ENCODE data around the gene SWAP70. TPM values are rescaled to one million over a fixed set of nuclear protein-coding genes. Genes with fewer than 3 reads are reported as not detected.
A peak's percentile ranks its signal among the peaks of the same experiment; 100 is the strongest.

The SWAP70 gene
- total and polyA plus RNA-seq, 9 of the 15 experiments (the other 6 are each of a cell fraction or from before 2014, with no cell fraction given) = 1.7 to 4.9 (median 3.9) TPM

DNA sequence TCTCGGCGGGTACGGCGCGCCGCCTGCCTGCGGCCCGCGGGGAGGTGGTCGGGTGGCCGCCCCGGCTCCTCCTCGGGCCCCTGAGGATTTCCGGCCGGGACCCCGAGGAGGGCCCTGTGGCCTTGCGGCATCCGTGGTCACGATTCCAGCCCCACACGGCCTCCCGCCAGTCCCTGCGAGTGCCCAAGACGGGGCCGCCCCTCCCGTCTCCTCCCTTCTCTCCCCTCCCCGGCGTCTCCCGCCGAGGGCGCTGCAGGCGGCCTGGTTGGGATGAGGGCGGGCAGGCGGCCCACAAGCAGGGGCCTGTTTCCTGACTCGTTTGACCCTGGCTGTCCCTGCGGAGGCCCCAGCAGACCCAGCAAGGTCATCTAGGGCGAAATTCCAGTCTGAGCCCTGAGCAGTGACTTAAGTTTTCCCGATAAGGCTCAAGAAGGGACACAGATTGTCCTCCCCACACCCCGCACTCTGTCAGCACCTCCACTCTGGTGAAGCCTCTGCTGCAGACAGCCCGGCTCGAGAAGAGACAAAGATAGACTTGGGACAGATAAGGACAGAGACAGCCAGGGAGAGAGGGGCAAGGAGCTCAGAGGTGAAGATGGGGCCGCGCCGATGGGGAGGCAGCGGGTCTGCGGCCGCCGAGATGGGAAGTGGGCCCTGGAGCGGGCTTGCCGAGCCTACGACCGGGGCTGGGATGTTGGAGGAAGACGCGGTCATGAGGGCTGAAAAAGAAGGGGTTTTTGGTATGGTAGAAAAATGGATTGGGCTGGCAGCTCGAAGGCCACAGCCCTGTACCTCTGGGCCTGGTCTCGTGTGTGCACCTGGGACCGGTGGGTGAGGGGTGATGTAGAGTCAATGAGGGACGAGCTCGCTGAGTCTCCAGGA lies 95.0 kb downstream of the SWAP70 start:
- H3K9ac ChIP-seq (ENCODE audit: insufficient read depth in 1 of 2, low read depth in 2 of 2, low read length in 2 of 2) = peak overlapping the region; percentile 87 to 97
- no peaks in the 10 kb centered on the region; the same call in 1 of the 2 replicates for H4K20me1 ChIP-seq (replicated peaks; ENCODE audit: control insufficient read depth, insufficient read depth, low read length)
- H3K4me3 ChIP-seq = peak overlapping the region; percentile 54
- ATAC-seq (peak; percentile 90), FAIRE-seq (peak; percentile 86), DNase-seq (ENCODE audit: extremely low read depth in 1 of 4, low spot score in 3 of 4) (peak; percentile 65 to 78 (median 71))
- intact Hi-C loops (cut with micrococcal nuclease) = loop anchor here (1.0 to 10.0 kb wide), 7 partner anchors 103 to 608 kb away; partner anchors contain the start of gene ADM
- H3K27ac ChIP-seq (ENCODE audit: extremely low read depth, low read depth, low read length) = peak overlapping the region; percentile 77; the same call in 2 of the 3 replicates
- peaks cover 7% of the 10 kb centered on the region for H3K9me1 ChIP-seq (ENCODE audit: control insufficient read depth, insufficient read depth, low read length)
- in situ Hi-C loops (cut with MboI) = no loop called here
- 9% methylated on average over 55 of the region's 58 CpGs for WGBS (ENCODE audit: insufficient coverage, low coverage, missing lambda C conversion rate)
- peak overlapping the region; percentile 99 for H2AFZ ChIP-seq (ENCODE audit: low read depth, low read length)
- no peaks in the 10 kb centered on the region for H3K79me2 ChIP-seq (ENCODE audit: control insufficient read depth, insufficient read depth, low read length)
- no peaks in the 10 kb centered on the region for H3K36me3 ChIP-seq (ENCODE audit: control insufficient read depth, insufficient read depth, low read length)
- no peaks in the 10 kb centered on the region for H3K9me3 ChIP-seq (replicated peaks; ENCODE audit: control insufficient read depth, insufficient read depth, low read depth, low read length)
- ChIA-PET POLR2A (interaction anchor here (0.6 to 1.2 kb wide), 3 partner anchors 32 to 318 kb away, joined by 3 to 4 read pairs (median 3); no protein-coding TSS in a partner anchor), CTCF (ENCODE audit: low intra/inter-chr PET ratio) (interaction anchor here (0.5 to 3.1 kb wide), 4 partner anchors 145 to 739 kb away, joined by 3 to 33 read pairs (median 16); no protein-coding TSS in a partner anchor)
- no peaks in the 10 kb centered on the region; a peak in 1 of 5 replicates for H3K27me3 ChIP-seq (ENCODE audit: control insufficient read depth in 2 of 2, insufficient read depth in 2 of 2, low read length in 2 of 2)
- peak overlapping the region; percentile 97 for H3K4me2 ChIP-seq (ENCODE audit: insufficient read depth, low read length)
- peaks cover 22 to 23% of the 10 kb centered on the region in 2 experiments for H3K4me1 ChIP-seq (replicated peaks in 1 of 2; ENCODE audit: control insufficient read depth in 2 of 2, insufficient read depth in 2 of 2, low read length in 2 of 2)
- BruUV-seq (replicated peaks) = TSS peak; percentile 58
- TF ChIP-seq MED1 (CRISPR knock-in tag; IDR thresholded peaks at IDR 0.05; ENCODE audit: borderline replicate concordance) = no peak
- TF ChIP-seq ZBTB1 (CRISPR knock-in tag; IDR thresholded peaks at IDR 0.05; ENCODE audit: borderline replicate concordance, low read depth) = peak; percentile 27; the same call in 1 of the 2 replicates
- TF ChIP-seq, protein P1, sequence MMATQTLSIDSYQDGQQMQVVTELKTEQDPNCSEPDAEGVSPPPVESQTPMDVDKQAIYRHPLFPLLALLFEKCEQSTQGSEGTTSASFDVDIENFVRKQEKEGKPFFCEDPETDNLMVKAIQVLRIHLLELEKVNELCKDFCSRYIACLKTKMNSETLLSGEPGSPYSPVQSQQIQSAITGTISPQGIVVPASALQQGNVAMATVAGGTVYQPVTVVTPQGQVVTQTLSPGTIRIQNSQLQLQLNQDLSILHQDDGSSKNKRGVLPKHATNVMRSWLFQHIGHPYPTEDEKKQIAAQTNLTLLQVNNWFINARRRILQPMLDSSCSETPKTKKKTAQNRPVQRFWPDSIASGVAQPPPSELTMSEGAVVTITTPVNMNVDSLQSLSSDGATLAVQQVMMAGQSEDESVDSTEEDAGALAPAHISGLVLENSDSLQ (IDR thresholded peaks at IDR 0.05) = no peak
- TF ChIP-seq HDAC3 (IDR thresholded peaks at IDR 0.05; ENCODE audit: borderline replicate concordance, partially characterized antibody) = no peak
- TF ChIP-seq, protein P2, sequence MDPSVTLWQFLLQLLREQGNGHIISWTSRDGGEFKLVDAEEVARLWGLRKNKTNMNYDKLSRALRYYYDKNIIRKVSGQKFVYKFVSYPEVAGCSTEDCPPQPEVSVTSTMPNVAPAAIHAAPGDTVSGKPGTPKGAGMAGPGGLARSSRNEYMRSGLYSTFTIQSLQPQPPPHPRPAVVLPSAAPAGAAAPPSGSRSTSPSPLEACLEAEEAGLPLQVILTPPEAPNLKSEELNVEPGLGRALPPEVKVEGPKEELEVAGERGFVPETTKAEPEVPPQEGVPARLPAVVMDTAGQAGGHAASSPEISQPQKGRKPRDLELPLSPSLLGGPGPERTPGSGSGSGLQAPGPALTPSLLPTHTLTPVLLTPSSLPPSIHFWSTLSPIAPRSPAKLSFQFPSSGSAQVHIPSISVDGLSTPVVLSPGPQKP (CRISPR knock-in tag; IDR thresholded peaks at IDR 0.05) = no peak
- no peak for TF ChIP-seq SRSF7 (optimal IDR thresholded peaks at IDR 0.05; ENCODE audit: low read depth, low read length)
- no peak for TF ChIP-seq RBBP5 (IDR thresholded peaks at IDR 0.05; ENCODE audit: borderline replicate concordance, insufficient read depth, low read length, poor library complexity, severe bottlenecking)
- TF ChIP-seq LEF1 (IDR thresholded peaks at IDR 0.05) = peak; percentile 40; the same call in 1 of the 2 replicates
- TF ChIP-seq, protein P3, sequence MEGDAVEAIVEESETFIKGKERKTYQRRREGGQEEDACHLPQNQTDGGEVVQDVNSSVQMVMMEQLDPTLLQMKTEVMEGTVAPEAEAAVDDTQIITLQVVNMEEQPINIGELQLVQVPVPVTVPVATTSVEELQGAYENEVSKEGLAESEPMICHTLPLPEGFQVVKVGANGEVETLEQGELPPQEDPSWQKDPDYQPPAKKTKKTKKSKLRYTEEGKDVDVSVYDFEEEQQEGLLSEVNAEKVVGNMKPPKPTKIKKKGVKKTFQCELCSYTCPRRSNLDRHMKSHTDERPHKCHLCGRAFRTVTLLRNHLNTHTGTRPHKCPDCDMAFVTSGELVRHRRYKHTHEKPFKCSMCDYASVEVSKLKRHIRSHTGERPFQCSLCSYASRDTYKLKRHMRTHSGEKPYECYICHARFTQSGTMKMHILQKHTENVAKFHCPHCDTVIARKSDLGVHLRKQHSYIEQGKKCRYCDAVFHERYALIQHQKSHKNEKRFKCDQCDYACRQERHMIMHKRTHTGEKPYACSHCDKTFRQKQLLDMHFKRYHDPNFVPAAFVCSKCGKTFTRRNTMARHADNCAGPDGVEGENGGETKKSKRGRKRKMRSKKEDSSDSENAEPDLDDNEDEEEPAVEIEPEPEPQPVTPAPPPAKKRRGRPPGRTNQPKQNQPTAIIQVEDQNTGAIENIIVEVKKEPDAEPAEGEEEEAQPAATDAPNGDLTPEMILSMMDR (IDR thresholded peaks at IDR 0.05 in 2 of 3, conservative IDR thresholded peaks at IDR 0.05 in 1 of 3; ENCODE audit: insufficient read depth in 2 of 3, low read depth in 1 of 3, low read length in 3 of 3) = peak; percentile 27 to 49 (median 36); a peak in 3 of 6 replicates
- no peak for TF ChIP-seq ZNF584 (CRISPR knock-in tag; IDR thresholded peaks at IDR 0.05; ENCODE audit: low read depth)
- TF ChIP-seq RFX1 (IDR thresholded peaks at IDR 0.05) = no peak
- TF ChIP-seq ZNF445 (CRISPR knock-in tag; IDR thresholded peaks at IDR 0.05; ENCODE audit: low read depth) = no peak
- TF ChIP-seq, protein P4, sequence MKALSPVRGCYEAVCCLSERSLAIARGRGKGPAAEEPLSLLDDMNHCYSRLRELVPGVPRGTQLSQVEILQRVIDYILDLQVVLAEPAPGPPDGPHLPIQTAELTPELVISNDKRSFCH (CRISPR knock-in tag; IDR thresholded peaks at IDR 0.05) = no peak
- TF ChIP-seq, protein P4 (tag; IDR thresholded peaks at IDR 0.05) = no peak
- TF ChIP-seq POLR3G (IDR thresholded peaks at IDR 0.05; ENCODE audit: extremely low read depth, insufficient read length, insufficient replicate concordance) = no peak

All from K562 (cell line).